ES-I3 (cell line): ENCODE measurements around the gene TRIM36.

Experiments
- H3K36me3 ChIP-seq: 2 replicates; pipeline ENCODE4 v1.6.1; 2013; ENCODE audit warnings: mild to moderate bottlenecking, low read length, control low read depth, moderate library complexity; ENCODE audit not compliant: insufficient read depth
- H3K4me1 ChIP-seq: 2 replicates; pipeline ENCODE4 v1.6.1; 2013; ENCODE audit warnings: mild to moderate bottlenecking, control low read depth, low read length; ENCODE audit not compliant: insufficient read depth
- H3K9ac ChIP-seq: 2 replicates; pipeline ENCODE4 v1.6.1; 2013; ENCODE audit warnings: low read depth, mild to moderate bottlenecking, low read length, moderate library complexity
- H3K9me3 ChIP-seq: 2 replicates; pipeline ENCODE4 v1.6.1; 2013; ENCODE audit warnings: mild to moderate bottlenecking, low read length, moderate library complexity; ENCODE audit not compliant: control insufficient read depth, insufficient read depth

Gene TRIM36, protein sequence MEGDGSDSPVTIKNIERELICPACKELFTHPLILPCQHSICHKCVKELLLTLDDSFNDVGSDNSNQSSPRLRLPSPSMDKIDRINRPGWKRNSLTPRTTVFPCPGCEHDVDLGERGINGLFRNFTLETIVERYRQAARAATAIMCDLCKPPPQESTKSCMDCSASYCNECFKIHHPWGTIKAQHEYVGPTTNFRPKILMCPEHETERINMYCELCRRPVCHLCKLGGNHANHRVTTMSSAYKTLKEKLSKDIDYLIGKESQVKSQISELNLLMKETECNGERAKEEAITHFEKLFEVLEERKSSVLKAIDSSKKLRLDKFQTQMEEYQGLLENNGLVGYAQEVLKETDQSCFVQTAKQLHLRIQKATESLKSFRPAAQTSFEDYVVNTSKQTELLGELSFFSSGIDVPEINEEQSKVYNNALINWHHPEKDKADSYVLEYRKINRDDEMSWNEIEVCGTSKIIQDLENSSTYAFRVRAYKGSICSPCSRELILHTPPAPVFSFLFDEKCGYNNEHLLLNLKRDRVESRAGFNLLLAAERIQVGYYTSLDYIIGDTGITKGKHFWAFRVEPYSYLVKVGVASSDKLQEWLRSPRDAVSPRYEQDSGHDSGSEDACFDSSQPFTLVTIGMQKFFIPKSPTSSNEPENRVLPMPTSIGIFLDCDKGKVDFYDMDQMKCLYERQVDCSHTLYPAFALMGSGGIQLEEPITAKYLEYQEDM

GRCh38 chr5:115169487-115170133 lies at the start of gene TRIM36:
TRIM36 (minus strand) TSS chr5:115169908; CDS start chr5:115169634, 274 bp downstream.
- Histone ChIP-seq H3K9ac (peak within 1 kb of the TSS; percentile 80), H3K4me1 (no peaks in the 10 kb centered on the region), H3K36me3 (no peaks in the 10 kb centered on the region; the same call in 1 of the 2 replicates), H3K9me3 (peaks cover 18% of the 10 kb centered on the region; the same call in 1 of the 2 replicates)

DNA sequence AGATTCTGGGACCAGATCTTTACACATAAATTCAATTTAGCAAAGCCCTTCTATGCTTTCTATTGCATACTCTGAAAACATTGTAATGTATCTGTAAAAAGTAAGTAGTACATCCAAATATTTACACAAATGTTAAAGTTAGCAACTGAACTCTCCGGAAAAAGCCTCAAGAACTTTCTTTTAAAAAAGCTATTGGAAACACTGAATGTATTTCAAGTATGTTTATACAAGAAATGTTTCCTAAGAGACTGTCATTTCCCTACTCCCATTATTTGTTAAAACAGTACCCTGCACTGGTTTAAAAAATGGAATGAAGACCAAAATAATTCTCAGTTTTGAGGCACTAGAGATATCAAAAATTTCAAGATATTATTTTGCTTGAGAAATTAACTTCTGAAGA lies 44.8 kb upstream of the TRIM36 start:
- no peaks in the 10 kb centered on the region for H3K9me3 ChIP-seq
- no peaks in the 10 kb centered on the region for H3K36me3 ChIP-seq
- no peak overlapping the region for H3K9ac ChIP-seq
- H3K4me1 ChIP-seq: no peaks in the 10 kb centered on the region

- Histone ChIP-seq H3K36me3 (no peaks in the 10 kb centered on the region), H3K9me3 (no peaks in the 10 kb centered on the region), H3K9ac (no peak overlapping the region), H3K4me1 (no peaks in the 10 kb centered on the region)
Observed at GRCh38 chr5:115209279-115209678, 39.6 kb upstream of the TRIM36 start.

GRCh38 chr5:115202952-115203351 lies 33.2 kb upstream of the TRIM36 start:
- no peaks in the 10 kb centered on the region for H3K4me1 ChIP-seq
- H3K9ac ChIP-seq: no peak overlapping the region
- H3K36me3 ChIP-seq: no peaks in the 10 kb centered on the region; the same call in 1 of the 2 replicates
- H3K9me3 ChIP-seq: no peaks in the 10 kb centered on the region

GRCh38 chr5:115196161-115196560 lies 26.5 kb upstream of the TRIM36 start:
- H3K36me3 ChIP-seq: no peaks in the 10 kb centered on the region; the same call in 1 of the 2 replicates
- no peaks in the 10 kb centered on the region for H3K4me1 ChIP-seq
- no peaks in the 10 kb centered on the region for H3K9me3 ChIP-seq
- H3K9ac ChIP-seq: no peak overlapping the region

DNA sequence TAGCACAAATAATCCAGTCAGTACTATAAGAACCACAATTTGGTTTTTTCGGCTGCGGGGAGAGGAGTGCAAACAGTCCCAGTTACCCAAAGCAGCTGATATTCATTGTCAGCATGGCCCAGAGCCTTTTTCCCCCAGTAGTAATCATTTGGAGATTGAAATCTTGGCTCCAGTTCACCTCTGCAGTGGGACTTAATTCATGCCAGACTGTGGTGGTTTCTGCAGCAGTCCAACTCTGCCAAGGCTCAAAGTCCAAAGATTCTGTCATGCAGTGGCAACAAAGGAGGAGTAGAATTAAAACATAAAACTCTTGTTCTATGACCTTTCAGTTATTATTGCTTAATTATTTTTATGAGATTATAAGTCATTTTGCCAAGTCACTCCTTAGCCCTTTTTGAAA lies 25.0 kb upstream of the TRIM36 start:
- H3K9ac ChIP-seq: no peak overlapping the region
- H3K9me3 ChIP-seq: no peaks in the 10 kb centered on the region
- no peaks in the 10 kb centered on the region; the same call in 1 of the 2 replicates for H3K36me3 ChIP-seq
- peaks cover 4% of the 10 kb centered on the region; the same call in 1 of the 2 replicates for H3K4me1 ChIP-seq

DNA sequence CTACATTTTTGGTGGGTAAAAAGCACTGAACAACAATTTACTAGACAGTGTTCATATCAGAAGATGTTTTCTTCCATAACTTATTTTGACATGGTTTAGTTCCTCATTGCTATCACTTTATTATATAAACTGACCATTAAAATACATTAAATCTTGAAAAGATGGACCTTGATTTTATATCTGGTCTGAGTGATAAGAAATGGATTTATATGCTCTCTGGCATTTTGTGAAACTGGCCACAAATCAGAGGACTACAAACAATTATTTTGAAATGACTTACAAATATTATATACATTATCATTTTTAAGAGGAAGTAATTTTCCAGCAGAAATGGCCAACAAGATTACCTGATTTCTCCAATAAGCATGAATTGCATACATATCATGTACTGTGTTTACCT lies 23.6 kb upstream of the TRIM36 start:
- Histone ChIP-seq H3K4me1 (peaks cover 6% of the 10 kb centered on the region; the same call in 1 of the 2 replicates), H3K36me3 (no peaks in the 10 kb centered on the region), H3K9ac (no peak overlapping the region)

GRCh38 chr5:115192098-115192497 lies 22.4 kb upstream of the TRIM36 start:
- H3K9ac ChIP-seq: no peak overlapping the region
- H3K9me3 ChIP-seq: no peaks in the 10 kb centered on the region
- no peaks in the 10 kb centered on the region for H3K36me3 ChIP-seq
- H3K4me1 ChIP-seq: peaks cover 6% of the 10 kb centered on the region; the same call in 1 of the 2 replicates

More for the DNA sequence above, 23.6 kb upstream of the TRIM36 start:
- no peaks in the 10 kb centered on the region for H3K9me3 ChIP-seq

DNA sequence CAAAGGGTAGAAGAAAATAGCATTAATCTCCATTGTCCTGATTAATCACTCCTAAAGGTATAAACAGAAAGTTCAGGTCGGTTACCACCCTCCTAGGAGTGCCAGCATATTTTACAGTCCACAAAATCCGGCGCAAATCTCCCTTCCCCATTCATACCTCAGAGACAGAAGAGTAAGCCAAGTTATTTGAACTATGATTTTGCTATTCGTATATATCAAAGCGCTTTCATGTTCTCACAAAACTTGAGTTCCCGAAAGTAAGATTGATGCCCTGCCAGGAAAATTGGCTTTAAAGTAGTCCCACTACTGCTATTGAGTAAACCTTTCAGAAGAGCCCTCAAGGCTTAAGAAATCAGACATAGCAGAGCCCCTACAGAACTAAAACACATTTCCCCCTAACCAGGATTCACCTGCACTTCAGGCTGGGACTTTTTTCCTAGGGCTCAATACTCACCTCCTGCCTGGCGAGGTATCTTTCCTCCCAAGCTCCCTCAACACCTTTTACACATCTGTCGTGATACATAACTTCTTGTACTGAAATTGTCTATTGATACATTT lies 21.8 kb upstream of the TRIM36 start:
- Histone ChIP-seq H3K9ac (no peak overlapping the region), H3K9me3 (no peaks in the 10 kb centered on the region), H3K36me3 (no peaks in the 10 kb centered on the region), H3K4me1 (peaks cover 6% of the 10 kb centered on the region; the same call in 1 of the 2 replicates)

- Histone ChIP-seq H3K4me1 (peaks cover 6% of the 10 kb centered on the region; the same call in 1 of the 2 replicates), H3K36me3 (no peaks in the 10 kb centered on the region), H3K9ac (no peak overlapping the region), H3K9me3 (no peaks in the 10 kb centered on the region)
Observed at GRCh38 chr5:115190388-115190787, 20.7 kb upstream of the TRIM36 start.

DNA sequence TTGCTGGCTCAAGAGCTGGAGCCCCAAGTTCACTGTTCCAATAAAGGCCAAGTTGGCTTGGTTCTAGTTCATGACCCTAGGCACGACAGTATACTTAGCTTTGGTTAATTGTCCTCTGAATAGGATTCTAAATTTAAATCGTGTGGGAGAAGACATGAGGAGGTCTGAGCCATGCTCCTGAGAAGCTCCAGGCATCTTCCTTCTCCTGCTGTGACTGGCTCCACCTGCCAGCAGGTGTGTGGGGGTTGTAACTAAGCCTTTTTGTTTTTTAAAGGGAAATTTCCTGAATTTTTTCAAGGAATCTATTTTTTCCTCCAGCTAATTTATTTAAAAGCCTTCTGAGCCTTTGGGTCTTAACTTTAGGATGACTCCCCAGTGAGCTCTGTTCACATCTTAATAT lies 20.2 kb upstream of the TRIM36 start:
- H3K36me3 ChIP-seq: no peaks in the 10 kb centered on the region
- H3K9ac ChIP-seq: no peak overlapping the region

DNA sequence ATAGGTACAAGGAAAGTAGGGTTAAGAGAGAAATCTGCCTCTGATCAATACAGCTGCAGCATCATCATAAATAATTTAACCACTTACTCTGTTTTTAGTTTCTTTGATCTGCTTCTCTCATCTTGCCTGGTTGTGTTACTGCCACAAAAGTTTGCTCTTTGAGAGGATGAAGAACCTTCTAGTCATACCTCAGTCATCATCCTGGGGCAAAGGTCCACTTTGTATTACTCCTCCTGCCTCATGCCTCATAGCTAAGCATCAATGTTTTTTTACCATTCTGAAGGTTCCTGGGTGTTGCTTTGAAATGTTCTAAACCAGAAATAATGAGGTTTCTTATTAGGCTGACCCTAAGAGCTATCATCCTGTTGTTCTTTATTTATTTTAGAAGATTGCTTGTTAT lies 17.1 kb upstream of the TRIM36 start:
- no peaks in the 10 kb centered on the region for H3K9me3 ChIP-seq
- H3K9ac ChIP-seq: no peak overlapping the region
- H3K36me3 ChIP-seq: no peaks in the 10 kb centered on the region
- H3K4me1 ChIP-seq: peaks cover 6% of the 10 kb centered on the region; the same call in 1 of the 2 replicates

More for the DNA sequence above, 20.2 kb upstream of the TRIM36 start:
- Histone ChIP-seq H3K4me1 (peaks cover 6% of the 10 kb centered on the region; the same call in 1 of the 2 replicates), H3K9me3 (no peaks in the 10 kb centered on the region)

- Histone ChIP-seq H3K4me1 (peaks cover 3% of the 10 kb centered on the region; the same call in 1 of the 2 replicates), H3K9me3 (no peaks in the 10 kb centered on the region), H3K36me3 (no peaks in the 10 kb centered on the region), H3K9ac (no peak overlapping the region)
Observed at GRCh38 chr5:115184770-115185169, 15.1 kb upstream of the TRIM36 start.

DNA sequence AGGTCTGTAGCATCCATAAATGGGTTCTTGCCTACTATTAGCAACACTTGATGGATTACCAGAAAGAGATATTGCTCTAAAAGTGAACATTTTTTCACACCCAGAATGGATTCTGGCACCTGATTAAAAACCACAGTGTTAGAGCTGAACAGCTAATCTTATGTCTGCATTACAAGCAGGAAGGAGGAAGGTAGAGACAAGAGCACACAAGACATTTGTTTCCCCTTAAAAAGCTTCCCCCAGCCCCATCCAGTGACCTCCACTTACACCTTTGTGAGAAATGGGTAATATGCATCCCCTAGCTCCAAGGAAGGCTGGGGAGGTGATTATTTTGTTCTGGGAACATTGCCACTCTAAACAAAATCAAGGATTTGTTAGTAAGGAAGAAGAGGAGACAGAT lies 12.0 kb upstream of the TRIM36 start:
- no peak overlapping the region for H3K9ac ChIP-seq
- no peaks in the 10 kb centered on the region for H3K4me1 ChIP-seq
- H3K9me3 ChIP-seq: no peaks in the 10 kb centered on the region
- H3K36me3 ChIP-seq: no peaks in the 10 kb centered on the region
